Measurements from ENCODE around the gene BTD.
A peak's percentile ranks its signal among the peaks of the same experiment; 100 is the strongest.
"Not testable (repeated sequence)": the region's sequence is repeated elsewhere in the genome, so short reads cannot be mapped to it uniquely, and the experiment has no call there.

BTD gene

GRCh38 chr3:15601399-15602145, at the start of gene BTD, which contains the start of gene HACL1:
BTD (plus strand) TSS chr3:15601745; CDS start chr3:15635440, 33,695 bp downstream.
HACL1 (minus strand) TSS chr3:15601569; CDS start chr3:15601463, 106 bp downstream.
- DNase-seq, result no peak

GRCh38 chr3:15551902-15552301, 49.6 kb upstream of the BTD start:
- no peak for DNase-seq

GRCh38 chr3:15553749-15554148, 47.8 kb upstream of the BTD start:
- DNase-seq, result no peak

- no peak for DNase-seq
Measured at GRCh38 chr3:15556512-15556911, 45.0 kb upstream of the BTD start.

GRCh38 chr3:15557511-15557946, 44.0 kb upstream of the BTD start:
- DNase-seq, result peak in 2 of 4 experiments; percentile 12 to 17

GRCh38 chr3:15558581-15558980, 43.0 kb upstream of the BTD start:
- DNase-seq, result no peak

GRCh38 chr3:15562560-15562959, 39.0 kb upstream of the BTD start:
- DNase-seq, result no peak

- DNase-seq, result no peak
Measured at GRCh38 chr3:15563190-15563589, 38.4 kb upstream of the BTD start.

- no peak for DNase-seq
Measured at GRCh38 chr3:15572138-15572537, 29.4 kb upstream of the BTD start.

- DNase-seq, result no peak
Measured at GRCh38 chr3:15575446-15575845, 26.1 kb upstream of the BTD start.

GRCh38 chr3:15576475-15576874, 25.1 kb upstream of the BTD start:
- DNase-seq, result no peak

GRCh38 chr3:15578289-15578867, 23.2 kb upstream of the BTD start:
- DNase-seq, result no peak

GRCh38 chr3:15579051-15579450, 22.5 kb upstream of the BTD start:
- no peak for DNase-seq

GRCh38 chr3:15581471-15582394, 19.8 kb upstream of the BTD start:
- DNase-seq, result no peak

- no peak for DNase-seq
Measured at GRCh38 chr3:15585111-15585845, 16.3 kb upstream of the BTD start.

GRCh38 chr3:15591242-15591641, 10.3 kb upstream of the BTD start:
- DNase-seq, result no peak

GRCh38 chr3:15591928-15592327, 9.6 kb upstream of the BTD start:
- no peak for DNase-seq

- no peak for DNase-seq
Measured at GRCh38 chr3:15592968-15593367, 8.6 kb upstream of the BTD start.

- DNase-seq, result no peak
Measured at GRCh38 chr3:15595955-15596354, 5.6 kb upstream of the BTD start.

GRCh38 chr3:15601046-15601398, 523 bp upstream of the BTD start:
- no peak for DNase-seq

- DNase-seq, result no peak
Measured at GRCh38 chr3:15602146-15602536, 596 bp downstream of the BTD start.

- not testable (repeated sequence) for DNase-seq
Measured at GRCh38 chr3:15602816-15603215, 1.3 kb downstream of the BTD start.

- not testable (repeated sequence) for DNase-seq
Measured at GRCh38 chr3:15604584-15604983, 3.0 kb downstream of the BTD start.

Data from activated CD4-positive, CD25-positive, alpha-beta regulatory T cell (primary cell).